NCI-H2029 treated with DMSO at 0.1 percent for 48 hours (cell line): ENCODE data around the gene SIT1.

Source experiments
- DNase-seq: peaks from one replicate; lab custom pipeline; 2025; lab: John Stamatoyannopoulos, UW

SIT1 gene, protein sequence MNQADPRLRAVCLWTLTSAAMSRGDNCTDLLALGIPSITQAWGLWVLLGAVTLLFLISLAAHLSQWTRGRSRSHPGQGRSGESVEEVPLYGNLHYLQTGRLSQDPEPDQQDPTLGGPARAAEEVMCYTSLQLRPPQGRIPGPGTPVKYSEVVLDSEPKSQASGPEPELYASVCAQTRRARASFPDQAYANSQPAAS

DNA sequence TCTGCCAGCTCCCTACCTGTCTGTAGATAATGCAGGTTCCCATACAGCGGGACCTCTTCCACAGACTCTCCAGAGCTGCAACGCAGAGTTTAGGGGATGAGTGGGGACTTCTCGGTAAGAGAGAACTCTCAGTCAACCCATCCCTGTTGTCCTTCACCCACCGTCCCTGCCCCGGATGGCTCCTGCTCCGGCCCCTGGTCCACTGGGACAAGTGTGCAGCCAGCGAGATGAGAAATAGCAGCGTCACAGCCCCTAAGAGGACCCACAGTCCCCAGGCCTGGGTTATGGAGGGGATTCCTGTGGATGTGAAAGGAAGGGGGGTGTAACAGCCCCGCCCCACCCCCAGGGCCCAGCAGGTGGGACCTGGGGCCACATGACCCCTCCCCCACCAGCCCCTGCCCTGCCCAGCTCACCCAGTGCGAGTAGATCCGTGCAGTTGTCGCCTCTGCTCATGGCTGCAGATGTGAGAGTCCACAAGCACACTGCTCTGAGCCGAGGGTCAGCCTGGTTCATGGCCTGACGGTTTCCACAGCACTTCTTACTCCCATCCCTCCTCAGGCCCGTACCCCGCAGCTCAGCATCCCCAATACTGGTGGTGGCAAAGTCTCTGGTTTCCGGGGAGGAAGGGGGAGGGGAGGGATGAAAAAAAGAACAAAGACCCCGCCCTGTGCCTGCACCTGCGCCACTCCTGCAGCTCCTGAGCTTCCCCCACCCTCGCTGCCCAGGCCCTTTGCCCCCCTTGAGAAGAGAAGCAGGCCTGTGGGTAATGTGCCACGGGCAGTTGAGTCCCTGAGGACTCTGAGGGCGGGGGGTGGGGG, at the start of gene SIT1:
Gene SIT1 (minus strand): TSS at position 591 of the 818 bp plus-strand sequence. CDS start 78 bp downstream, at position 513.
- DNase-seq, result no peak

DNA sequence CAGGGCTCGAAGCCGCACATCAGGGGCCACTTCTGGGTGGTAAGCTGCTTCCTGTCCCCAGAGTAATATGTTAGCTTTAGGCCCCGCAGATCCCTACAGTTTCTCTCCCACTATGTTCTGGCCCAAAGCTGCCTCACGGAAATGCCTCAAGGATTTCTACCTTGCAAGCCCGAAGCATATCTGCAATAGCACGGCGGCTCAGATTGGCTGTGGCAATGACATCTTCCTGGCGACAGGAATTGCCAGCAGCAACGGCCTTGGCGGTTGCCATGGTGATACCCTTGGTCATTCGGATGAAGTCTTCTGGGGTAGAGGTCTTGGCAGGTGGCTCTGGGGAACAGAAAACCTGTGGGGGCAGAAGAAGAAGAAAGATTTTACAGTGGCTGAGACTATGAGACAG, 49.3 kb upstream of the SIT1 start:
- no peak for DNase-seq

DNA sequence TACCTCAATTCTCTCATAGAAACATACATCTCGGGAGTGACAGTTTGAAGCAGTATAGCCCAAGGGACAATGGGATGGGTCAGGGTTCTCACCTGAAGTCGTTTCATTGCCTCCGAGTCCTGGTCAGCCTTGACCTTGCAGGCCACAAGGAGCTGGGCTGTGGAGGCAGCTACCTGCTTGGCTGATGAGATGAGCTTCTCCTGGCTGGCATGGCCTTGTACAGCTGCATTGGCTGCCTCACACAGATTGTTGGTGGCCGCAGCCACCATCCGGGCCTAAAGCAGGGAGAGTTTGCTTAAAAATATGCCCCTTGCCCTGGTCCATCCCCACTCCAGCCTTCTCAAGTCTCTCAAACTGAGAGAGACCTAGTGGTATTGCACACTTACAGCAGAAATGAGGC, 47.5 kb upstream of the SIT1 start:
- no peak for DNase-seq

DNA sequence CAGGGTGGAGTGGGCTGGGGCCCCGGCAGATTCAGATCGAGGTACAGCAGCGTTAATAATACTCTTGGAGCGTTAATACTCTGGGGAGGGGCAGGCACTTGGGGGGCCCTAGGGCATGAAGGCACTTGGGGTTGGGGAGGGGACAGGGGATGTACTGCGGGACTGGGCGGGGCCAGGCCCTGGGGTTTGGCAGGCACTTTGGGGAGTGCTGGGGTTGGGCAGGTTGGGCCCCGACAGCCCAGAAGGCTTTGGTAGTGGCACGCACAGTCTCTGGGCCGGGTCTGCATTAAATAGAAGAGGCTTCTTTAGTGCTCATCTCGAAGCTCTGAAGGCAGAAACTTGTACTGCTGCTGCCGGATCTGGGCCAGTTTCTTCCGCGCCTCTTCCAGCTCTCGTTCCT, 46.8 kb upstream of the SIT1 start:
- no peak for DNase-seq

DNA sequence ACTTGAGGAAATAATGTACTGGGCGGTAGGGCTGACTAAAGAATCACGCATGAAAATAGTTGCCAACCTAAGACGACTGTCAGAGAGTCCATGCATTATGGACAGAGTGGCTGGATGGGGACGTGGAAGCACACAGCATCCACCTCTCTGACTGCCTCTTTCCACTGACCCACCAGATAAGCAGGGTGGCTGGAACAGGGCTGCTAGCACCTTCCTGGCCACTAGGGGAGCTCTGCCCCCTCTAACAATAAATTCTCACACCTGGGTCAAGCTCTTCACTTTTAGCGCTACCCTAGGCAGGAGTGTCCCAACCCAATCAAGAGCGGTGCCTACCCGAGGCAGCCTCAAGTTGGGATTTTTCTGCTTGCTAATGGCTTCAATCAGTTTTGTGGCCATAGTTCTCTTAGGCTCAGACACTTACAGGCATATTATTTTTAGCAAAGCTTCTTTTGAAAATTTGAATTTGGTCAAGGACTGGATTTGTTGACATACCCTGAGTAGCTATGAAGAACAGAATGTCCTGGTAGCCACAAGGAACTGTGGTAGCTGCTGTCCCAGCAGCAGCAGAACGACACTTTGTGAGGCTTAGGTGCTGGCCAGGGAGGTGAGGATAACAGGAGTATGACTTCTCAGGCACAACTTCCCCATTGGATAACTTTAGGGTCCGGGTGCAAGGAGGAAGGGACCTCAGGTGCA, 45.9 kb upstream of the SIT1 start:
- DNase-seq, result peak; percentile 34

DNA sequence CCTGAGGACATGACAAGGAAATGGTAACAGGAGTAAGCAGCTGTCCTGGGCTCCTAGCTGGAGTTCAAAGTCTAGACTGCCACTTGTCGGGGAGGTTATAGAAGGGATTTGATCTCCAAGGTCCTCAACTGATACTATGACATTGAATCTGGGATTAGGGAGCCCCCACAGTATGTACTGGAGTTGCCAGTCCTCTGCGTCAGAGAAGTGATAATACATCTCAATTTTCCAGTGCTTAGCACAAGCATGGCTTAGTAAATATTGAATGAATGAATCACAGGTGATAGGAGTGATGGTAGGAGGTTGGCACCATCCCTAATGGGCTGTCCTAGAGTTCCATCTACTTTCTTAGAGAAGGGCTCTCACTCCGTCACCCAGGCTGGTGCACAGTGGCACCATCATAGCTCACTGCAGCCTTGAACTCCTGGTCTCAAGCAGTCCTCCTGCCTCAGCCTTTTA, 45.2 kb upstream of the SIT1 start:
- no peak for DNase-seq

DNA sequence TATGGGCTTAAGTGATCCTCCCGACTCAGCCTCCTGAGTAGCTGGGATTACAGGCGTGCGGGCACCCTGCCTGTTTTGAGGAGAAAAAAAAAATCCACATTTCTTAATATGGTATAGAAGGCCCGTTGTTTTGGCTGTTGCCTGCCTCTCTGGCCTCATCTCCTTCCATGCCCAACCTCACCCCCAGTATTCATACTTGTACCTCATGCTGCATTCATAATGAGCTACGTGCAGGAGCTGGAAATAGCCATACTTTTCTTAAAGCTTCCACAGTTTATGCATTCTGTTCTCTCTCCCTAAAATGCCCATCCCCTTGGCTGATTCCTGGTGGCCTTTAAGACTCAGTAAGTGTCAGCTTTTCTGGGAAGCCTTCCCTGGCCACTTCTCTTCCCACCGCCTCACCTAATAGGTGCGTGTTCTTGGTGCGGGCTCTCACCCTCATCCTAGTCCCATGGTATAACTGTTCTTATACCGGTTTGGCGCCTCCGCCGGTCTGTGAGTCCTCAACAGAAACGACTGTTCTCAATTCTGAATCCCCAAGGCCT, 41.1 kb upstream of the SIT1 start:
- no peak for DNase-seq

DNA sequence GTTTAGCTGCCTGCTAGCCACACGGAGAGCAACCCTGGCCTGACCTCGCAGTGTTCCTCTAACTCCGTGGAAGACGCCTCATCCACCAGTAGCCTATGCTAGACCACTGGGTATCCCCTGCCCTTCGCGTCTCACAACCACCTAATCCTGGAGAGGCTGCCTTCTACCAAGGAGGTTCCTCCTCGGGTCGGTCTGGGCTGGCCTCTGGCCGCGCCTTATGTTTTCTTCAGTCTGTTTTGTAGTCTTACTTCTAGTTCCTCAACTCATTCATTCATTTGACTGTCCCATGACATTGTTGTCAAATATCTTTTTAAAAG, 40.6 kb upstream of the SIT1 start:
- DNase-seq, result no peak

DNA sequence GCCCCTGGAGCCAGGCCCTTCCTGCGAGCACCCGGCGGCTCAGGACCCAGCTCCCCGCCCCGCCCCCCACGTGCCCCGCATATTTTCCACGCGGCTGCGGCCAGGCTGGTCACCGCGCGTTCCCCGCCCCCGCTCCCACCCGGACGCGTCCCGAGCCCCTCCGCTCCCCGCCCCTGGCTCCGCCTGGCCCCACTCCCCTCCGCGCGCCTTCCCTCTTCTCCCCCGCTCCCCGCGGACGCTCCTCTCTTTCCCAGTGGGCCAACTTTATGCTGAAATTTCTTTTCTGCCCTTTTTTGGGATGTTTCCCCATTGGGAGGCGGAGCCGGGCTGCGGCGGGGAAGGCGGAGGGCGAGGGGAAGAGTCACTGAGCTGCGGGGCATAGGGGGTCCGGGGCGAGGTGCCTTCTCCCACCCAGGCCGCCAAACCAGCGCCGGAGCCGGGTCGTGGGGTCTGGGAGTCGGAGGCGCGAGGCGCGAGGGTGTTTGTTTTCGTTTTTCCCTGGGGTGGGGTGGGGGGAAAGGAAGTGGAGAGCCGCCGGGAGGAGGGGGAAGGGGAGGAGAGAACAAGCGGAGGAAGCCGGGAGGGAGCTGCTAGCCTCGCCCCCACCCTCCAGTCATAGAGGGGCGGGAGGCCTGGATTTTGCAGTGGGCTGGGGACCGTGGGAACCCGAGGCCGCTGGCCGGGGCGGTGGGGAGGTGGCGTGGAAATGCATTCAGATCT, 40.0 kb upstream of the SIT1 start:
- no peak for DNase-seq

DNA sequence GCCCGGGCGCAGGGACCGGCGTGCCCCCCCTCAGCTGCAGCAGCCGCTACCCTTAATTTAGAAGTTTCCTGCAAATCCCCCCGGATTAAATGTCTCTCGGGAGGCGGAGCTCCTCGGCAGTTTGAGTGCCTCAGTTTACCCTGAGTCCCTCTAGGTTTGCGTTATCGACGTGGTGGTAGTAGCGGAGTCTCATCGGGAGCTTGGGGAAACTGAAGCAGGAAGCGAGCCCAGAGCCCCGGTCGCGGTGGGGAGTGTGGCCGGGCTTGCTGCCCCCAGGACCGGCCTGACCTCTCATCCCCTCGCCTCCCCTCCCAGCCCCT, 39.5 kb upstream of the SIT1 start:
- no peak for DNase-seq

DNA sequence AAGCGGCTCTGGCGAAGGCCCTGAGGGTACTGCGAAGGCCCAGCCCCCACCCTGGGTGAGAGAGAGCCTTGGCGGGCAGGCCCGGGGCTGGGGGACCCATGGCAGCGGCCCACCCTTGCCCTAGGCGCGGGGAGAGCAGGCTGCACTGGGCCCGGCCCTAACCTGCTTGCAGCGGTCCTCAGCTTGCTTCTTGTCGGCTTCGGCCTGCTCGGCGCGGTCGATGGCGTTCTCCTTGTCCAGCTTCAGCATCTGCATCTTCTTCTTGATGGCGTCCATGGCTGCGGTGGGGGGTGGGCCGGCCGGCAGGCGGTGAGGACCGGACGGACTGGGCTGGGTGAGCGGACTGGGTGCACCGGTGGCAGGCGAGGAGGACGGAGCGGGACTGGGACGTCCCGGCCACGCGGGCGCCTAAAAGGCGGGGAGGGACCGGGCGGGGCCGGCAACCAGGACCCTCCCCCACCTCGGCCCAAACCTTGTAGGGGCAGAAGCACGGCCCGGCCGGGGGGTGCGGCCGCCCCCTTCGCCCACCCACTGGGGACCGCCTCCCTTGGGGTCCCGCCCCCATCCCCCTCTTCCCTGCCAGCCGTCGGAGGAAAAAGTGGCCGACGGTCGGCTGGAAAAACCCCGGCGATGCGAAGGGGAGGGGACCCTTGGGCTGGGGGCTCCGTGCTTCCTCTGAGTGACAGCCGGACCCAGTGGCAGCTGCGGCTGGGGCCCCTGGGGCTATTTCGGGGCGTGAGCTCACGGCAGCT, 39.0 kb upstream of the SIT1 start, which contains the start of gene TPM2:
Gene TPM2 (minus strand): TSS at position 384 of the 752 bp plus-strand sequence. CDS start 108 bp downstream, at position 276.
- no peak for DNase-seq

DNA sequence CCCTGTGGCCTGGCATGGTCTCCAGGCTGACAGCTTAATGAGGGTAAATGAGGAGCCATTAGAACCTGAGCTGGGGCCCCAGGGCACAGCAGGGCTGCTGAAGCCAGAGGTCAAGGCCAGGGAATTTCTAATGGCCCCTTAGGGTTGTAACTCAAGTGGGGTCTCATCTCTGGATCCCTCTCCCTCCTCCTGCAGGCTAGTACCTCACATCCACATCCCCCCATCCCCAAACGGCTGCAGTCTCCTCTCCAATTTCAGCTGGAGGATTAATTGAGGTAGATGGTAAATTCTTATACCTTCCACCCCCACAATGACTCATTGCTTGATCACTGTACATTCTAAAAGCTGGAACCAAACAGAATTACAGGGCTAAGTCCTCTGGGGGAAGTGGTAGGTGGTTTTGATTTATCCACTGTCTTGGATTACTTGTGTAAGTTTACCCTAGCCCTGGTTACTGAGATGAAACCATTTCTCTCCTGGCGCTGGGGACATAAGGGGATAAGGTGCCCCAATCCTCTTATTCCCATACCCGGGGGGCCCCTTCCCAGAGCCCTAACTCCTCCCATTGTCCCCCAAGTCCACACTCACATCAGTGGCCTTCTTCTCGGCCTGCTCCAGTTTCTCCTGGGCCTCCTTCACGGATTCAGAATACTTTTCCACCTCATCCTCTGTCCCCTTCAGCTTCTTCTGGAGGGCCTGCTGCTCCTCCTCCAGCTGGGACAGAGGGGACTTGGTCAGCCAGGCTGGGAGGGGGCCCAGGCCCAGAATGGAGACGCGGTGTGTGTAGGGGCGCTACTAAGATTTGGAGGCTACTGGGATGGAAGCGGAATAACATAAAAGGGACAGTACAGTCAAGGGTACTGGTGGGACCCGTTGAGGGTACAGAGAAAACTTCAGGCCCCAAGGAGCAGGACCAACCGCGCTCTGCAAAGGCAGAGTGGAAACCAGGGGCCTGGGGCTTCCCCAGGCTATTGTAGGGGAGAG, 38.1 kb upstream of the SIT1 start:
- no peak for DNase-seq

DNA sequence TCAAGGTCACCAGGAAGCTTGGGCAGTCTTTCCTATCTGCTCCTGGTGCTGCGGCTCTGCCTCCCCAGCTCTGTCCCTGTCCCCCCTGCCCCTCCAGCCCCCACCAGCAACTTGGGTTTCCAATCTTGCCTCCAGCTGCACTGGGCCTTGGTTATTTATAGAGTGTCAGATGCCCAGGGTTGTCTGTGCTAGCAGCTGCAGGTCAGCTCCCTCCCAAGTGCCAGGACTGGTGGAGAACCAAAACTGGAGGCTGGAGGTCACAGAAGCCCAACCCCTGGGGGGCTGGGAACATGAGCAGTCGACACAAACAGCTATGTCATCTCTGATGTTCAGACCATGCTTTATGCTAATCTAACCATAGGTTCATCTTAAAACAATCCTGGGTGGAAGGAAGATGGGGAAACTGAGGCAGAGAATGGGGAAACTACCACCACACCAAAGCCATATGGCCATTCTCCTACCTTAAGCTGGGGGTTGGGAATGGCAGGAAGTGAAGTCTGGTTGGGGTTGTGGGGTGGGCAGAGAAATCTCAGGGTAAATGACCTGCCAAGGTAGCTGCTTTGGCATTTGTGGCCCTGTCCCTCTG, 37.3 kb upstream of the SIT1 start:
- no peak for DNase-seq

DNA sequence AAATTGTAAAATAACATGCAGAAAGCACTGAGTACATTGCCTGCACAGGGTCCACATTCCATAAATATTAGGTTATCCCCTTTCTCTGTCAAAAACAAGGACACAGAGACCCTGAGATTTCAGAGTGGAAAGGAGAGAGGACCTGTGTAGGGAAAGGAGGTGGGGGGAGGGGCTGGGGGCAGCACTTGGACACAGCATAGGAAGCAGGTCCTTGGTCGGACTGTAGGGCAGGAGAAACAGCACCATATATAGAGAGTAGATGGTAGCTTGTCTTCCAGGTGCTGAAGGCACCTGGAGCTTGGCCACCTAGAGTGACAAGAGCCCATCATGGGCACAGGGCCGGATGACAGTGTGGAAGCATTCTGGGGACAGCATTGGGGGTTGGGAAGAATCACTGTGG, 36.6 kb upstream of the SIT1 start:
- DNase-seq, result no peak

DNA sequence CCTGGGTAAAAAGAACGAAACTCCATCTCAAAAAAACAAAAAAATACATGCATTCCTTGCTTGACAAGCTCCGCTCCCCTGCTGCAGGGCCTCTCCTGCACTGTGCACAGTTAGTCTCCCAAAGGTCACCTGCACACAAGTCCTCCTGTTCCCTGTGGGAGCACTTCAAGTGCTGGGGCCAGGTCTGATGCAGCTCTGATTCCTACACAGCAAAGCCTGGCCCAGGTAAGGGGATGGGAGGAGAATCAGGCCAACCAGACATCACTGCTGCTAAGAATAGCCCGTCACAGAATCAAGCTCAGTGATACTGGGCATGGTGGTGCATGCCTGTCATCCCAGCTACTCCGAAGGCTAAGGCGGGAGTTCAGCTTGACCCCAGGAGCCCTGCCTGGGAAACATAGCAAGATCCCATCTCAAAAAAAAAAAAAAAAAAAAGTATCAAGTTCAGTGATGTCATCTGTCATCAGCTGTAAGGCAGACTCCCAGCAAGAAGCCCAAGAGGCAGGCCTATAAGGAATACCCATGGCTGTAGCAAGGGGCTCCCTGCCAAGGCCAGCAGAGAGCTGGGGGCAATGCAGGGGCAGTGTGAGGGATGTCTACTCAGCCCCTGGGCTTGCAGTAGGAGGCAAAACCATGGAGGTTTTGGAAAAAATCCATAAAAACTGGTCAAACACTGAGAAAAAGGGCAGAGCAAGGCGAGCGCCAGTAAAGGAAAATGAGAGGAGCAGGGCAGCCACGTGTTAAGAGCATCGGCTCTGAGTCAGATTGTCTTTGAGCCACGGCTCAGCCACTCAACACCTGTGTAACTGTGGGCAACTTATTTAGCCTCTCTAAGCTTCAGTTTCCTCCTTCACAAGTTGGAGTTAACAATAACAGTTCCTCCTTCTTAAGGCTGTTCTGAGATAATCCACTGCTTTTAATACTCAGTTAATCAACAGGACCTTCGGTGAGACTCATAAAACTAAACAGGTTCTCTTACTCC, 35.8 kb upstream of the SIT1 start:
- DNase-seq, result no peak

DNA sequence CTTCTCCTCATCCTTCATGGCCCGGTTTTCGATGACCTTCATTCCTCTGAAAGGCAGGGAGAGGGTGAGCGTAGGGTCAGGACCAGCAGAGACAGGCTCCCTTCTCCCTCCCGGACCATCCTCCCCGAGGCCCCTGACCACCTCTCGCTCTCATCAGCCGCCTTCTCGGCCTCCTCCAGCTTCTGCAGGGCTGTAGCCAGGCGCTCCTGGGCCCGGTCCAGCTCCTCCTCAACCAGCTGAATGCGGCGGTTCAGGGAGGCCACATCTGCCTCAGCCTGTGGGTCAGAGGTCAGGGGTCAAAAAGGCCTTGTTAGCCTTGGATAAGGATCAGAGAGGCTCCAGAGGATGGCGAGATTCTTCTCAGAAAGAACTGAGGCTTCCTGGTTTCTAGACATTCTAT, 34.8 kb upstream of the SIT1 start:
- DNase-seq, result no peak

DNA sequence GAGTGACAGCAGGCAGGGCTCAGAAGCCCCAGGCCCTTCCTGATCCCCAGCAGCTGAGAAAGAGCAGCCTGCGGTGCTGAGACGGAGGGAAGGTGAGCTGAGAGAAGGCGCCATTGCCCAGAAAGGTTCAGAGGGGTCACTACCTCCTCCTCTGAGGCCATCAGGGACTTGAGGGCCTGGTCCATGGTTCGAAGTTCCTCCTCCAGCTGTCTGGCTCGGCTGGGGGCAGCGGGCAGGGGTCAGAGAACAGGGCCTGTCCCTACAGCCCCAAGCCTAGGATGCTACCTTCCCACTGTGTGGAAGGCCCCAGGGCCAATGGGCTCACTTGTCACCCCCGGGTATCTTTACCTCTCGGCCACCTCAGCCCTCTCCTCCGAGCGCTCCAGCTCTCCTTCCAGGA, 34.2 kb upstream of the SIT1 start:
- DNase-seq, result no peak

DNA sequence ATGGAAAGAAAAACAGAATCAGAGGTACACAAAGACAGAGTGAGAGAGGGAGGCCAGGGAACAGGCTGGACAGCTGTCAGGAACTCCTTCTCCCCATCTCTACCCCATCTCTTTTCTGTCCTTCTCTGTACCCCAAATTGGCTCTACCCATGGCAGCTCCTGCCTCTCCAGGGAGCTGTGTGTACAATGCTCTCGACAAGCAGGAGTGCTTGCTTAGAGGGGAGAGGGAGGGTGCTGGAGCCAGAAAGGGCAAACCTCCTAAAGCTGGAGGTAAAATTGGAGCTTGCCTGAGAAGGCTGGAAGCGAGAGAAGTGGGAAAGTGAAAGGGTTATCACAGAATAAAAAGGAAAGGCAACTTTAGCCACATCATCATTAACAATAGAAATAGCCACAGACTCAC, 32.6 kb upstream of the SIT1 start:
- no peak for DNase-seq
